GM18526 (cell line): ENCODE results near the gene HOXA5.

Source experiments
- POLR2A ChIP-seq: IDR thresholded peaks from 3 replicates; pipeline ENCODE4 v1.6.1; 2011; ENCODE audit not compliant: insufficient read length; ENCODE audit errors: extremely low read depth

Gene HOXA5

DNA sequence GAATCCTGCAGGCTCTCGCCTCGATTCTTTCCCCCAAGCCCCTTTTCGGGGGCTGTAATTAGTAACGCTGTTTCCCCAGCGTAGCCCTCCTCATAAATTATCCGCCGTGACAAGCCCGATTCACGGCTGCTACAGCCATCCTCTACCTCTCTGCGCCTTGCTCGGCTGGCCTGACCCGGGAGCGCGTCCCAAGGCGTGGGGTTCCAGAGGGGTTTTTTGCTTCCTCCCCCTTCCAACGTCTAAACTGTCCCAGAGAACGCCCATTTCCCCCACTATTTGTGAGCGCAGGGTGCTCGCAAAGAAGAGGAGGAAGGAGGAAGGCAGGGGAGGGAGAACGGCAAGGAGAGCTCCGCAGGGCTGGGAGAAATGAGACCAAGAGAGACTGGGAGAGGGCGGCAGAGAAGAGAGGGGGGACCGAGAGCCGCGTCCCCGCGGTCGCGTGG lies 880 bp downstream of the HOXA5 start:
- TF ChIP-seq POLR2A, result no peak

DNA sequence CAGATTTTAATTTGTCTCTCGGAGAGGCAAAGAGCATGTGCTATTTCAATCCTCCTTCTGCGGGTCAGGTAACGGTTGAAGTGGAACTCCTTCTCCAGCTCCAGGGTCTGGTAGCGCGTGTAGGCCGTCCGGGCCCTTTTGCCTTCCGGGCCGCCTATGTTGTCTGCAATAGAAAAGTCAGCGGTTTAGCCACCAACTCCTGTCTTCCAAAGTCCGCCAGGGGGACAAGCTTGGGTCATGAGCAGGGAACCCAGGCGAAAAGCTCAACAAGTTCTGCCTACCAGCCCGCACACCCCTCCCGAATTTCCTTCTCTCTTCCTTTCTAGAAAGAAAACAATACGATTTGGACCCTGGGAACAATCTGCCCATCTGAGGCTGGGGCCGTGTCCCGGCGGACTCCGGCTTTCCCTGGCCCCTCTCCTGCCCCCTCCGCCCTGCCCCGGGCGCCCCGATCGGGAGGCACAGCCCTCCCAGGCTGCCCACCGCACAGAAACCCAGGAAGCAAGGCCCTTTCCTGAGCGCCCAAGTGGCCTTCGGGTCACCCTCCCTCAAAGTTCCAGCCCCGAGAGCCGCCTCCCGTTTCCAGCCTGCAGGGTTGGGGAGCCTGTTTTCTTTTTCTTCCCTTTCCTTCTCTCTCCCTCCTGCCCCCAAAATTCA lies 1.4 kb downstream of the HOXA5 start:
- TF ChIP-seq POLR2A, result no peak

DNA sequence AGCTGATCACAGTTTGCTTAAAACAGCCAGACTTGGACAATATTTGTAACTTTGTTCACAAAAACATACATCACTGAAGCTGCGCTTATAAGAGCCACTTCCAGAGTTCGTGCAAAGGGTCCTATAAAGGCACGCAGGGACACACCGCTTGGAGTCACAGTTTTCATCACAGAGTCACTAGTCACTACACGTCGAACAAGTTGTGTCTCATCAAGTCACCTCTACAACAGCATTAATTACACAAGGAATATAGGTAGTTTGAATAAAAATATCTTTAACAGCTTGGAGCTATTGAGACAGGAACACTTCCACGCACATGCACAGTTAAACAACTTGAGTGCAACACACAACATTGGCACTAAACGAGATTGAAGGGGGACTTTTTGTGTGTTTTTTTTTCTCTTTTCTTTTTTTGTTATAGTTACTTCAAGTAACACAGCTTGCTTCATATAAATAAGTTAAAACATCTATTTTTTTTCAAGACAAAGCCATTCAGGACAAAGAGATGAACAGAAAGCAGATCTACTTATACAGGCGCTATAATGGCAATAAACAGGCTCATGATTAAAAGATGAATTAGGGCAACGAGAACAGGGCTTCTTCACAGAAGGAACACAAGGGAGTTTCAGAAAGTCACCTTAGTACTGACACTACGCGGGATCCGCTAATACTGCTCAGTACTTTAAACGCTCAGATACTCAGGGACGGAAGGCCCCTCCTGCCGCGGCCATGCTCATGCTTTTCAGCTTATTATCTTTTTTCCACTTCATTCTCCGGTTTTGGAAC lies 2.2 kb downstream of the HOXA5 start:
- TF ChIP-seq POLR2A, result no peak

DNA sequence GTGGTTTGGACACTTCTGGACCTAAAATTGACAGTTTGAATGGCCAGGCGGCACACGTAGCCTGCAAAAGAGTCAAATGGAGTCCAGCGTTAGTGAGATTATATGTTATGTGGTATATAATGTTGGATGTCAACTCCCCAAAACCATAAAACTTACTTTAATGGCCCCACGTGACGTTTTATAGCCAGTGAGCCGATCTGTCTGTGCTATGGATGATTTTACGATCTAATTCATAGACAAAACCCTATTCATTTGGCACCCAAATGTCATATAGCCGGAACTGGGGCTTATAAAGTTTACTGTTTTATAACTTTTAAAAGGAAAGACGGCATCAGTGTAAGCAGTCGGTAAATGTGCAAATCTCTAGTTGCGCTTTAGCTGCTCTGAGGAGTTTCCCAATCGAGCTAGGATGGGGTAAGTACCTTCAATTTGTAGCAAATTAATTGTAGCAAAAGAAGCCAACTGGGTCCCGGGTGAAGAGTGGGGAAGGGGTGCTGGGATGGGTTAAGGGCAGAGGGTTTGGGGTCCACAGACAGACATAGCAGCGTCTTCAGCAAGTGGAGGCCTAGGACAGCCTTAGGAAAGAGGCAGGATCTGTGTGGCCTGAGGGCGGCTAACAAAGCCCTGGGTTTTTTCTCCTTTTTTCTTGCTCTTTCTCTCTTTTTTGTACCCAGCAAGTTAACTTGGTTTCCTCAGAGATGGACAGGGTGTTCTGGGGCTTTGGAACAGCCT lies 3.2 kb downstream of the HOXA5 start:
- TF ChIP-seq POLR2A, result no peak

DNA sequence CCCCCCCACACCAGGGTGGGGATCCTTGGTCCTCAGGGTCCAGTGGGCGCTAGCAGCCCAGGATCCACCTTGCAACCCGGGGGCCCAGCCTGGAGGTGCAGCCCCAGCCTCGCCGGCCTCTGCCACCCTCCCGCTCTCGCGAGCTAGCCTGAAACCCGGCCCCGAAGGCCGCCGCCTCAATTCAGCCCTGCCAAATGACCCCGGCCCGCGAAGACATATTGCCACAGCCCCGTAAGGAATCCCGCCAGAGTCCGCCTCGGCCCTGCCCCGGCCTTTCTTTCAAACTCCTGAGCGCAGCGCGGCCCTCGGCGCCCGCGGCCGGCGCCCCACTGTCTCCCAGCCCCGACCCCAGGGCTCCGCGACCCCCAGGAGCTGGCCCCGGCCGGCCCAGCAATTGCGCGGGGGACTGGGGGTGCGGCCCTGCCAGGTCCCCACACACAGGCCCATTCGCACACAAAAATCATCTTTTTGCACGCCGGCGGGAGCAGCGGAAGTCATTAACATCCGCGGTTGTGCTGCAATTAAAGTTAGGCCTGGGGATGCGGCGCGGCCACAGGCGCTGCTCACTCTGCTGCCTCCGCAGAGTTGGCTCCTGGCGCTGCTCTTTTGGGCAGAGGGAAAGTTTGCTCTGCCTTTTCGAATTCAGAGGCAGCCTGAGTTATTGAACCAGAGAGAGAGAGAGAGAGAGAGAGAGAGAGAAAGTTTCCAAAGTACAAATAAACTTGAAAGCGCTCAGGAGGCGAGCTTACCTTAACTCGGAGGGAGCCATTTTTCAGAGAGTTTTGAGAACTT lies 4.0 kb downstream of the HOXA5 start:
- TF ChIP-seq POLR2A, result no peak

DNA sequence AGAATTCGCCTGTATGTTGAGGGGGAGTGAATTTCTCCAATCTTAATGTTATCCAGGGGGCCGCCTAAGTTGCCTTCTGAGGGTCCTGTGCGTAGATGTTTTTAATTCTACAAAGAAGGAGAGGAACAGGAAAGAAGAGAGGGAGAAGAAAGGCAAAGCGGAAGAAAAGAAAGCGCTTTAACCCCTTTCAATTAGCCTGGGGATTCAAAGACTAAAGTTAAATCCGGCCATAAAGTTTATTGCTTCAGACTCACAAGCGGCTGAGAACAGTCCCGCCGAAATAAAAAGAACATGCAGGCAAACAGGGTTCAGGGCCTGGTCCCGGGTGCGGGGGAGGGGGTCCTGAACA lies 4.5 kb downstream of the HOXA5 start:
- TF ChIP-seq POLR2A, result no peak

DNA sequence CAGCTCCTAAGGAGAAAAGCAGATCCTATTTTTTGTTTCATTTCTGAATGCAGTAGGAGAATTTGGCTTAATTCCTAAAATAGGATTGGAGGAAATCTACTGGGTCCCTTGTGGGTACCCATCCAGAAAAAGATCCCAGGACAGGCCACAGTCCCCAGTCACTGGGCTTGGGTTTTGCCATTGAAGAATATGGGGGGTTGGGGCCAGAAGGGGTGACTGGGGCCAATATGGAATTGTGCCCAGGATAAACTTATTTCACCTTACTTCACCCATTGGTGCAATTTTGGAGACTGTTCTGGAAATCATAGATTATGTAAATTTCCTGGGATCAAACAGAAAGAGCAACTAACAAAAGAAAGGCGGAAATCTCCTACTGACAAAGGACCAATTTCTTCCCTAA lies 5.0 kb downstream of the HOXA5 start:
- no peak for TF ChIP-seq POLR2A

DNA sequence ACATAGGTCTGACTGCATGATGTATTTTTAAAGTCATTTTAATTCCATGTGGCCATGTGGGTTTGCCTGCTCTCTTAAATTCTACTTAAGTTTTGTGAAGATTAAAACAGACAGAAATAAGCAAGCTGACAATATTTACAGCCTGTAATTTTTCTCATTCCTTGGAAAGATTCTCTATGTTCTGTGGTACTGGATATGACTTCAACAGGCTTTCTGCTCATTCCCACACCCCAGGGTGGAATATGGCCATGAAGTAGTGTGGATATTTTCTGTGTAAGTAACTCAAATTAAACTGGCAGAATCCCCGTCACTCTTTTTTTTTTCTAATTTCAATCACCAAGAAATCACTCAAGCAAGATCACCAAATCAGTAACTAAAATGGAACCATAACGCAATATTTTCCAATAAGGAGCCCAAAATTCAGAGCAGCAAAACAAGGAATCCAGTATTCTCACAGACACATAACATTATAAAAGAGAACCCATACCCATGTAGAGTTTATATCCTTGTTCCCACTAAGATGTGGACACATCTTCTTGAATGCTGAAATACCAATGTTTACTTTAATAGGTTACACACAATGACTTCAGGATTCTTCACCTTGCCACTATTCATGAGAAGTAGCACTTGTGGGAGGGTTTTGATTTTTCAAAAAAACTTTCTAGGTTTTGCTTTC lies 5.7 kb downstream of the HOXA5 start:
- no peak for TF ChIP-seq POLR2A

DNA sequence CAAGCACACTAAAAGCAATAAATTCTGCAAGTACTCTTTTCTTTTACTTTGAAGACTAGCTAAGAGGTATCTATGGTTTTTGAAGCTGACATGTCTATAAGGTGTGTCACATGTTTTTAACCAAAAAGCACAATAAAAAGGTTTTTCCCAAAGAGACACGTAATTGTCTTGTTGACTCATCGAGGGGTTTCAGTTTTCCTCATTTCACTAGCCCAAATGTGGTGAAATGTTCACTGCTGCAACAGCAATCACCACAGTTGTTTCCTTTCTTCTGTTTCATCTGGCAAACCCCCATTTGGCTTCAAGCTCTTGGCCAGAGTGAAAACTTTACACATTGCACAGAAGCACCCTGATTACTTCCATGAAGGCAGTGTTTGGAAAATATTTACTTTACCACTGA lies 9.1 kb downstream of the HOXA5 start:
- TF ChIP-seq POLR2A, result no peak

DNA sequence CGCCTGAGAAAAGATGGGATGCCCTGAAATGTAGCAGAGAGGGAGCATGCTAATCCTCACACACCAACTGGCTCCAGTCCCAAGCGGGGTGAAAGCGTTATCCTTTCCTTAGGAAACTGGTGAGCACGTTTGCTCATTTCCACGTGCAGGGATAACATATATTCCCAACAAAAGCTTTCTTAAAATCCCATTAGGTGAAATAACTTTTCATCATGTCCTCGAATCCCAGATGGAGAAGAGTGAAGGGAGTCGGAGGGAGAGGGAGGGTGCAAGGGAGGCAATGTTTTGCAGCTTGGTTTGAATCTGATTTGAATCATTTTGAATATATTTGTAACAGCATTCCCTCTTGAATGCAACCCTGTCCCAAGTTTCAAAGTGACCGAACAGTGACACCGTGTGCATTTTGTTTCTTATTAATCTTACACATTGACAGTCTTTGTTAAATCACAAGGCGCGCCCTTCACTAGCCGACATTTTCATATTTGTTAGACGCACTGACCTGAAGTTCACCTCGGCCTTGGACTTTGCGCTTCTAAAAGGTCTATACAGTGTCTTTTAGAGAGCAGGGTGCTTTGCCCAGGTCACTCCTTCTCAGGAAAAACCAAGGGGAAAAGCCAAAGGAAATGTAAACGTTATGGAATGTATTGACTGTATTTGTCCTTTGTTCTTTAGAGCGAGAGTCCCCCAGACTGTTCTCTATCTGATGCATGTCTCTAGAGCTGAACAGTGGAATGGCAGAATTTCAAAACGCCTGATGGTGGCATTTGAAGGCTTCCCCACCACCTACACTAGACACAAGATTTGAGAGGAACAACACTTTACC lies 9.9 kb downstream of the HOXA5 start:
- no peak for TF ChIP-seq POLR2A

DNA sequence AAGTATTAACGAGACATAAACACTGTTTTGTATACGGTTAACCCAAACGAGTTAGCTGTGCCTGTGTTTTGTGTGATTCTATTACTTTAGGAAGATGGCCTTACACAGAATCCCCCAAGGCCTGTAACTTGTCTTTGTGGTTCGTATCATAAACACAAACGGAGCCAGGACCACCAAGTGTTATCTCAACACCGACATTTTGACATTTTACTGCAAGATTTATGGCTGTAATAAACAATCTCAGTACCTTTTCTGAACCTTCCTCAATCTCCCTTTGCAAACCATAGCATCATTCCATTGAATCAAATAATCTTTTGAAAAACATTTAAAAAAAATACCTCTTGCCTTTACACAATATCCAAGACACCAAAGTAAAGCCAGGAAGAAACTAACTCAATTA lies 10.5 kb downstream of the HOXA5 start:
- no peak for TF ChIP-seq POLR2A

DNA sequence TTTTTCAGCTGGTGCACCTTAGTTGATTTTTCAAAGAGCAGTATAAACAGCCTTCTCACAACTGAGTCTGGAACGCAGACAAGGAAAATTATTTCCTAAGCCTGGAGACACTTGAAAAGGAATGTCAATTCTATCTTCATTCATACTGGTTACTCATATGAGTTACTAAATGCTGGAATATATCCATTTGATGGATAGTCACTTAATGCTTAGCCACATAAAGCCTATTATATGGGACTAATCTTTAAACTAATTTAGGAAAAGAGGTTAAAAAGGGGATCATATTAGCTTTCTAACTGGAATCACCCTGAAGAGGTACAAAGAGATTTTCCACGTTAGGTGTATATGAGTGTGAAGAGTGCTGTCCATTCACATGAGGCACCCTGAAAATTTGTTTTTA lies 11.3 kb downstream of the HOXA5 start:
- TF ChIP-seq POLR2A, result no peak

DNA sequence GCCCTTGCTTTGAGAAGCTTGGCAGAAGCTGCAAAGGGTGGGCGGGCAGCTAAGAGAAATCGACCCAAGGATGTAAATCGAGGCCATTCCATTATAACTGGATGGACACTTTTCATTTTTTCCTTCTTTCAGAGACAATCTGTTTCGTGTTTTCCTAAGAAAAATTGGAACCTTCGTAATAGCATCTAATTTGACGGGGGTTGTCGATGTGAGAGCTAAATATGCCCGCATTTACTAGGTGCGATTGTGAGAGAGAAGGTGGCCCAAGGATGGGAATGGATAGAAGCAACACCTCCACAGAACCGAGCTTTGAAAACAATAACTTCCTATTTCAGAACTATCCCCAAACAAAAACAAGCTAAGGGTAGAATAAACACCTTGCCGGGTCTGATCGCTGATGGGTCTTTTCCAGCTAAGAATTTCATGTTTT lies 12.1 kb downstream of the HOXA5 start:
- no peak for TF ChIP-seq POLR2A

DNA sequence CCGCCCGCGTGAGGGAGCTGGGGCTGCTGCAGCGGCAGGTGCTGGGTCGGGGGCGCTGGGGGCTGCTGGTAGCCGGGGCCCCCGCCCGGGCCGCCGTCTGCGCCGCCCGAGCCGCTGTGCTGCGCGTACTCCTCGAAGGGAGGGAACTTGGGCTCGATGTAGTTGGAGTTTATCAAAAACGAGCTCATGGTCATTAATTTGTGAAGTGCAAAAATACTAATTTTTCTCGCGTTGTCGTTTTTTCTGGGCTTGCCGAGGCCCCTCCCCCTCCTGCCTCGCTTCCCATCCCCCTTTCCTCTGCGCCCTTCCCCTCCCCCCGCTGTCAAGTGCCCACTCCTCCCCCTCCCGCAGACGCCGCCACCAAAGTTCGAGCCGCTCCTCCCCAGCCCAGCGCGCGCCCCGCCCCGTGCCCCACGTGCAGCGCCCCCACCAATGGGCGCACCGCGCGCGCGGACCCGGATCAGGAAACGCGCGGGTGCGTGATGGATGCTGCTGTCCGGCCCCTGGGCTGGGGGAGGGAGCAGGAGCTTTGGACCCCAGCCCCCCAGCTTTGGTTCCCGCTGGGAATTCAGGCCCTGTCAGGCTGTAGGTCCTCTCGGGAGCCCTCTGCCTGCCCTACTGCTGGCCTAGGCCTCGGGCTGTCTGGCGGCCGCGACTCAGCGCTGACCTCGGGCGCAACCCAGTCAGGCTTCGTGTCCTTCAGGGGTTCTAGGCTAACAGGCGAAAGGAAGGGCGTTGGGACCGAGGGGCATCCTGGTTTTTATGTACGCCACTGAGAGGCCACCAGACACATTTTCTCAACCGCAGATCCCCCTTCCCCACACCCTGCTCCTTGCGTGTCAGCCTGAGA lies 12.7 kb downstream of the HOXA5 start, which contains the start of gene HOXA4:
TSS of gene HOXA4 (minus strand) at position 218 of the 850 bp plus-strand sequence. CDS start at position 194, 24 bp downstream.
- TF ChIP-seq POLR2A, result no peak
